LNCAP (cell line): ENCODE results near the gene MAGI2.

Experiments used
- CTCF ChIP-seq: fragments of 450-650 bp; IDR thresholded peaks from 2 replicates; pipeline ENCODE4 v1.5.1; 2017; ENCODE audit warnings: mild to moderate bottlenecking

The MAGI2 gene

GRCh38 chr7:78904983-78905382, 548.5 kb downstream of the MAGI2 start:
- no peak for TF ChIP-seq CTCF

- TF ChIP-seq CTCF, result no peak
Observed at GRCh38 chr7:78901566-78901965, 551.9 kb downstream of the MAGI2 start.

GRCh38 chr7:78900806-78901205, 552.7 kb downstream of the MAGI2 start:
- TF ChIP-seq CTCF, result no peak

- no peak for TF ChIP-seq CTCF
Observed at GRCh38 chr7:78895393-78895792, 558.1 kb downstream of the MAGI2 start.

GRCh38 chr7:78879206-78879605, 574.3 kb downstream of the MAGI2 start:
- TF ChIP-seq CTCF, result no peak

GRCh38 chr7:78873117-78873516, 580.4 kb downstream of the MAGI2 start:
- no peak for TF ChIP-seq CTCF

GRCh38 chr7:78864339-78864738, 589.1 kb downstream of the MAGI2 start:
- TF ChIP-seq CTCF, result no peak

- TF ChIP-seq CTCF, result no peak
Observed at GRCh38 chr7:78863281-78863680, 590.2 kb downstream of the MAGI2 start.
